ENCODE measurements around the gene TSEN2.

Gene TSEN2

GRCh38 chr3:12557473-12558100, 73.3 kb downstream of the TSEN2 start:
- no peak for FAIRE-seq

GRCh38 chr3:12558706-12559105, 74.4 kb downstream of the TSEN2 start:
- FAIRE-seq = no peak

GRCh38 chr3:12559520-12559919, 75.2 kb downstream of the TSEN2 start:
- FAIRE-seq = no peak

- no peak for FAIRE-seq
These were observed 76.4 kb downstream of the TSEN2 start for GRCh38 chr3:12560505-12561190.

GRCh38 chr3:12561397-12561796, 77.1 kb downstream of the TSEN2 start:
- FAIRE-seq = no peak

- no peak for FAIRE-seq
These were observed 78.2 kb downstream of the TSEN2 start for GRCh38 chr3:12562451-12562850.

GRCh38 chr3:12566976-12567375, 82.7 kb downstream of the TSEN2 start:
- no peak for FAIRE-seq

GRCh38 chr3:12568747-12569146, 84.5 kb downstream of the TSEN2 start:
- no peak for FAIRE-seq

- FAIRE-seq = no peak
These were observed 85.6 kb downstream of the TSEN2 start for GRCh38 chr3:12569836-12570235.

- no peak for FAIRE-seq
These were observed 87.7 kb downstream of the TSEN2 start for GRCh38 chr3:12571986-12572385.

GRCh38 chr3:12574131-12574530, 89.9 kb downstream of the TSEN2 start:
- no peak for FAIRE-seq

- FAIRE-seq = no peak
These were observed 90.4 kb downstream of the TSEN2 start for GRCh38 chr3:12574661-12575060.

- no peak for FAIRE-seq
These were observed 93.1 kb downstream of the TSEN2 start for GRCh38 chr3:12577379-12577778.

GRCh38 chr3:12578742-12579141, 94.5 kb downstream of the TSEN2 start:
- no peak for FAIRE-seq

- no peak for FAIRE-seq
These were observed 95.2 kb downstream of the TSEN2 start for GRCh38 chr3:12579456-12579855.

GRCh38 chr3:12579905-12580304, 95.6 kb downstream of the TSEN2 start:
- no peak for FAIRE-seq

GRCh38 chr3:12582730-12583129, 98.5 kb downstream of the TSEN2 start:
- no peak for FAIRE-seq

Measured in colon (tissue), 2 donors.